ENCODE measurements around the gene ORAI2.

GRCh38 chr7:102431617-102432298 lies 1.6 kb upstream of the ORAI2 start:
- TF ChIP-seq CTCF (IDR thresholded peaks at IDR 0.05) (no peak), POLR2A (IDR thresholded peaks at IDR 0.05) (no peak)
